Cardiac septum (tissue), 1 donor: ENCODE data around the gene HIC2. TPM values are rescaled to one million over a fixed set of nuclear protein-coding genes. Genes with fewer than 3 reads are reported as not detected.
"Not testable (repeated sequence)": the region's sequence is repeated elsewhere in the genome, so short reads cannot be mapped to it uniquely, and the experiment has no call there.

Source experiments
- DNase-seq: peaks from one replicate; pipeline ENCODE4 v3.0.0-alpha.2; 2020; ENCODE audit warnings: low spot score
- intact Hi-C: fragments of 100-400 bp; cut with DNase I; formaldehyde crosslinking; loops from one replicate; pipeline ENCODE4 v1.14.0; 2022
- long read RNA-seq: library from polyadenylated mRNA; unstranded; transcript quantifications from one replicate; pipeline ENCODE4 v2.0.0, GENCODE V29; 2021
- total RNA-seq: library from RNA; stranded (reverse); fragmentation: NEBNext Ultra II Directional; extraction: Animal tissue kit (Norgen Biotek cat#: 25700); gene quantifications from one replicate; pipeline ENCODE4 v1.2.1, GENCODE V29; 2021
- donor health status: DM: no; HTN: no; CAD: no.

The HIC2 gene
- 1.9 TPM for total RNA-seq
- long read RNA-seq, partial matches to known transcripts: 0 of 8 reads
- long read RNA-seq, other reads (novel, unspliced or antisense): 8 of 8 reads

DNA sequence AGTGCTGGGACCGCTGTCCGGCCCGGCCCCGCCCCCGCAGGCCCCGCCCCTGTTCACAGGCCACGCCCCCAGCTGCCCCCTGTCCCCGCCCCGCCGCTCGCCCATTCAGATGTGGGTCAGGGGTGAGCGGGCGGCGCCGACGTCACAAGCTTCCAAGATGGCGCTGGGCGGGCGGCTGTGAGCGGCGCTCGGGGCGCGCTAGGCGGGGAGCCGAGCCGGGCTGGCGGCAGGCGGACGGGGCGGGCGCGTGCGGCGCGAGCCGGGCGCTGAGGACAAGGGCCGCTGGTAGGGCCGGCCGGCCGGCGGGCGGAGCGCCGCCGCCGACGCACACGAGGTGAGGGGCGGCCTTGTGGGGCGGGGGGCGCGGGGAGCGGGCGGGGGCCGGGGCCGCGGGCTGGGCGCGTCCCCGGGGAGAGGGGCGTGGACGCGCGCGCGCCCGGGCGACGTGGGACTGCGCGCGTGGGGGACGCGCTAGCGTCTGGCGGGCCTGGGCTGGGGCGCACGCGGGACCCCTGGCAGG lies at the start of gene HIC2:
Gene HIC2, plus strand, starts transcription at position 145 of the 520 bp plus-strand sequence. CDS start 25,461 bp downstream, outside the sequence.
- DNase-seq, intact Hi-C loops: not testable (repeated sequence)

GRCh38 chr22:21368603-21369310 lies 48.4 kb upstream of the HIC2 start:
- DNase-seq, intact Hi-C loops: not testable (repeated sequence)

GRCh38 chr22:21375880-21376279 lies 41.3 kb upstream of the HIC2 start:
- intact Hi-C loops, DNase-seq: not testable (repeated sequence)

DNA sequence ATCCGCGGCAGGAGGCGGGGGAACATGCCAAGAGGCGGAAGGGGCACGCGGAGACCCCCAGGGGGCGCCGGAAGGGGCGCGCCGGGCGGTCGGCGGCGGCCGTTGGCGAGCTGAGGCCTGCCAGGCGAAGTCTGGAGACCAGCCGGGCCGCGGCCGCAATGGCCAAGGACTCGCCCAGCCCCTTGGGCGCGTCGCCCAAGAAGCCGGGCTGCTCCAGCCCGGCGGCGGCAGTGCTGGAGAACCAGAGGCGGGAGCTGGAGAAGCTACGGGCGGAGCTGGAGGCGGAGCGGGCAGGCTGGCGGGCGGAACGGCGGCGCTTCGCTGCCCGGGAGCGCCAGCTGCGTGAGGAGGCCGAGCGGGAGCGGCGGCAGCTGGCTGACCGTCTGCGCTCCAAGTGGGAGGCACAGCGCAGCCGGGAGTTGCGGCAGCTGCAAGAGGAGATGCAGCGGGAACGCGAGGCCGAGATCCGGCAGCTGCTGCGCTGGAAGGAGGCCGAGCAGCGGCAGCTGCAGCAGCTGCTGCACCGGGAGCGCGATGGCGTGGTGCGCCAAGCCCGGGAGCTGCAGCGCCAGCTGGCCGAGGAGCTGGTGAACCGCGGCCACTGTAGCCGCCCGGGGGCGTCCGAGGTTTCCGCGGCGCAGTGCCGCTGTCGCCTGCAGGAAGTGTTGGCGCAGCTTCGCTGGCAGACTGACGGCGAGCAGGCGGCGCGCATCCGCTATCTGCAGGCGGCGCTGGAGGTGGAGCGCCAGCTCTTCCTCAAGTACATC lies 33.3 kb upstream of the HIC2 start, which contains the start of gene RIMBP3B:
Gene RIMBP3B, plus strand, starts transcription at position 51 of the 767 bp plus-strand sequence. Its CDS starts 108 bp downstream, at position 159.
- intact Hi-C loops, DNase-seq: not testable (repeated sequence)

DNA sequence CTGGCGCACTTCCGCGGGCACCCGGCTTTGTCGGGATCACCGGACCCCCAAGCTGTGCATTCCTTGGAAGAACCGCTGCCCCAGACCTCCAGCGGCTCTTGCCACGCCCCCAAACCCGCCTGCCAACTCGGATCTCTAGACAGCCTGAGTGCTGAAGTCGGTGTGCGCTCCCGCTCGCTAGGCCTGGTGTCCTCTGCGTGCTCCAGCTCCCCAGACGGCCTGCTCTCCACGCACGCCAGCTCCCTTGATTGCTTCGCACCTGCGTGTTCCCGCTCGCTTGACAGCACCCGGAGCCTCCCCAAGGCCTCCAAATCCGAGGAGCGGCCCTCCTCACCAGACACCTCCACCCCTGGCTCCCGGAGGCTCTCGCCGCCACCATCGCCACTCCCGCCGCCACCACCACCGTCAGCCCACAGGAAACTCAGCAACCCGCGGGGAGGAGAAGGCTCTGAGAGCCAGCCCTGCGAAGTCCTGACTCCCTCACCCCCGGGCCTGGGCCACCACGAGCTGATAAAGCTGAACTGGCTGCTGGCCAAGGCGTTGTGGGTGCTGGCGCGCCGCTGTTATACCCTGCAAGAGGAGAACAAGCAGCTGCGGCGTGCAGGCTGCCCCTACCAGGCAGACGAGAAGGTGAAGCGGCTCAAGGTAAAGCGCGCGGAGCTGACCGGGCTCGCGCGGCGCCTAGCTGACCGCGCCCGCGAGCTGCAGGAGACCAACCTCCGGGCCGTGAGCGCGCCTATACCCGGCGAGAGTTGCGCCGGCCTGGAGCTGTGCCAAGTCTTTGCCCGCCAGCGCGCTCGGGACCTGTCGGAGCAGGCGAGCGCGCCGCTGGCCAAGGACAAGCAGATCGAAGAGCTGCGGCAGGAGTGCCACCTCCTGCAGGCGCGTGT lies 32.5 kb upstream of the HIC2 start:
- intact Hi-C loops, DNase-seq: not testable (repeated sequence)

- DNase-seq: not testable (repeated sequence)
These were observed 27.7 kb upstream of the HIC2 start for GRCh38 chr22:21389480-21389879.

GRCh38 chr22:21390013-21390412 lies 27.2 kb upstream of the HIC2 start:
- intact Hi-C loops: not testable (repeated sequence)

More at GRCh38 chr22:21389480-21389879, 27.7 kb upstream of the HIC2 start:
- intact Hi-C loops: not testable (repeated sequence)

DNA sequence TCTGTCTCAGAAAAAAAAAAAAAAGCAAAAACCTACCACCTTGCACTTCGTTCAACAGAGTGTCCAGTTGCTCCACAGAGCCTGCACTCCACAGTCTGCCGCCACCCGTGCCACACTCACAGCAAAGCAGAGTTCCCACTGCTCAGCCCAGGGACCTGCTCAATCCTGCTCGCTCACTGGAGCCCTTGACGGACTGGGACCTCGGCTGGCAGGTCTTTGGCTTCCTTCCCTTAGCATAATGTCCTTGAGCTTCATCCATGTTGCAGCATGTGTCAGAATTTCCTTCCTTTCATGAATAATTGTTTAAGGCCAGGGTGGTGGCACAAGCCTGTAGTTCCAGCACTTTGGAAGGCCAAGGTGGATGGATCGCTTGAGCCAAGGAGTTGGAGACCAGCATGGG lies 22.6 kb upstream of the HIC2 start:
- DNase-seq, intact Hi-C loops: not testable (repeated sequence)

More at GRCh38 chr22:21390013-21390412, 27.2 kb upstream of the HIC2 start:
- not testable (repeated sequence) for DNase-seq

DNA sequence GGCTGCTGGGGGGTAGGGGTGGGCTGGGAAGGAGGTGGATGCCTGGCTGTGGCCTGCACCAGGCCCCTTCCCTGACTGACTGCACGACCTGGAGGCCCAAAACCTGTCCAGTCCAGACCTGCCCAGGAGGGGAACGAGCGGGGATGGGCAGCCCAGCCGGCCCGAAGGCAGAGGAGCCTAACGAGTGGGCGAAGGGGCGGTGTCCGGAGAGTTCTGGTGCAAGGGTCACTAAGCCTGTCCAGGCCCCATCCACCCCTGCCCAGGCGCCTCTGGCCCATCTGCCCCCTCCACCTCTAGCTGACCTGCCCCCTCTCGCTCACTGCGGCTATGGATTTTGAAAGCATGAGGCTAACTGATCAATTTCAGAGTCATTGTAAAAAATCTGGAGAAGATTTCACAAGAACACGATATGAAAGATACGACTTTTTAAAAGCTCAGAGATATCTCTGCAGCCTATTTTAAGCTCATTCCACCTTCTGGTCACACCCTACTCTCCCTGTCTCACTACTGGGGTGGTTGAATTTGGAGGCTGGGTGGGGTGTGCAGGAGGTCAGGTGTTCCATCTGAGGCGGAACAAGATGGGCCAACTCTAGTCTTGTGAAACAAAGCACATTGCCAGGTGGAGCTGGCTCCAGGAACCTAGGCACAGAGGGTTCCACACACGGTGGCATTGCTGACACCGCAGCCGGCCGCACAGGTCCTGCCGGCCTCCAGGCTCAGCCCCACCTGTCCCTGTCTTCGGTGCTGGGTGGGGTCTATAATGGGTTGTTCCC lies 15.8 kb upstream of the HIC2 start:
- intact Hi-C loops, DNase-seq: not testable (repeated sequence)

DNA sequence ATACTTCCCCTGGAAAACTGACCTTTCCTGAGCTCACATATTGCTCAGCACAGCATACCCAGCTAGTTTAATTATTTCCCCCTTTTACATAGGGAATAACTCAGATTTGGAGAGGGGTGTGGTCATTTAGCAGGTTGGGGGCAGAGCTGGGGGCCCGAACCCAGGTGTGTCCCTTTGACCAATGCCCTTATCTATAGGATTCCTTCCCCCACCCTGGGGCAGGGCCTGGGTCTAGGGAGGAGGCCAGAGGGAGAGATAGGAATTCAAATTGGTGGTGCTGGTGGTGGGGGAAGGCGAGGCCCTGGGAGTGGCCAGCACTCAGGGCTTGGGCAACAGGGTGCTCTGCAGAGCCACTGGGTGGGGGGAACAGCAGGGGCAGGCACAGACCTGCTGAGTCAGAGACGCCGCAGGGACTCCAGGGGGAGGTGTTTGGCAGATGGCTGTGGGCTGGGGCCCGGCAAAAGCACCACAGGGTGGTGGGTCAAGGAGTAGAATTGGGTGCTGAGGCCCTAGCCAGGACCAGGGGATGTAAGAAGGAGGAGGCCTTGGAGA lies 14.3 kb upstream of the HIC2 start:
- intact Hi-C loops, DNase-seq: not testable (repeated sequence)

GRCh38 chr22:21407139-21407538 lies 10.0 kb upstream of the HIC2 start:
- intact Hi-C loops, DNase-seq: not testable (repeated sequence)

DNA sequence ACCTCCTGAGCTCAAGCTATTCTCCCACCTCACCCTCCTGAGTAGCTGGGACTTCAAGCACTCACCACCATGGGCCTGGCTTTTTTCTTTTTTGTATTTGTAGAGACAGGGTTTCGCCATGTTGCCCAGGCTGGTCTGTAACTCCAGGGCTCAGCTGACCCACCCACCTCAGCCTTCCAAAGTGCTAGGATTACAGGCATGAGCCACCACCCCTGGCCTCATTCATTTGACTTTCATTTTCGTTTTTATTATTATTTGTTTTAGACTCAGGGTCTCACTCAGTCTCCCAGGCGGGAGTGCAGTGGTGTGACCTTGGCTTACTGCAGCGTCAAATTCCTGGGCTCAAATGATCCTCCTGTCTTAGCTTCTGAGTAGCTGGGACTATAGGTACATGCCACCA lies 9.4 kb upstream of the HIC2 start:
- intact Hi-C loops, DNase-seq: not testable (repeated sequence)

DNA sequence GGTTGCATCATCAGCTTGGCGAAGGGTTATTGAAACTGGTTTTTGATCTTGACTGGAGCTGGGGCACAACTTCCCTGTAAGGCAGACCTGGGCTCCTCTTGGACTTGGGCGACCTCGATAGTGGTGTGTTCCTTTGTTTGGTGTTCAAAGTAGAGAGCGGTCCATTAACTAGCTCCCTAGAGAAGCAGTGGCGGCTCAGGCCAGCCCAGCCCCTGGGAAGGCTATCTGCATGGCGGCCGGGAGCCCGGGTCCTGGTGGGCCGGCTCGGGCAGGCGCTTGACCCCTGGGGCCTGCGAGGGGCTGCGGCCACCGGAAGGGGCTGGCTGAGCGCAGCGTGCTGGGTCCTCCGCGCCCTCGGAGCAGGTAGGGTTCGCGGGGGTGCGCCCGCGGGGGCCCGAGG lies 796 bp upstream of the HIC2 start:
- intact Hi-C loops, DNase-seq: not testable (repeated sequence)

DNA sequence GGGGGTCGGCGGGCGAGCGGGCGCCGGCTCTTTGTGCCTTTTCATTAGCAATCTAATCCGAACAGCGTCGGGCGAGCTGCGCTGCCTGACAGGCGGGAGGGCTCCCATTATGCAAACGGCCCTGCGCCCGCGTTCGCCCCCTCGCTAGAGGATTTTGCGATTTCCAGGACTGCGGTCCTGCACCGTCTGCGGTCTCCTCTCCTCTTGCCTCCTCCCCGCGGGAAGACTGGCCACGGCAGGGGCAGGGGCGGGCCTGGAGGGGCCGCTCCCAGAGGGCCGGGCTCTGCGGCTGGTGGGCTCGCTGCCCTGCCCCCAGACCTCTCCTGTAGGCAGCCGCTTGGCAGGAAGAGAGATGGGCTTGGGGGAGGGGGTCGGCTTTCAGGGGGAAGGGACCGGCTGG lies 682 bp downstream of the HIC2 start:
- DNase-seq, intact Hi-C loops: not testable (repeated sequence)

DNA sequence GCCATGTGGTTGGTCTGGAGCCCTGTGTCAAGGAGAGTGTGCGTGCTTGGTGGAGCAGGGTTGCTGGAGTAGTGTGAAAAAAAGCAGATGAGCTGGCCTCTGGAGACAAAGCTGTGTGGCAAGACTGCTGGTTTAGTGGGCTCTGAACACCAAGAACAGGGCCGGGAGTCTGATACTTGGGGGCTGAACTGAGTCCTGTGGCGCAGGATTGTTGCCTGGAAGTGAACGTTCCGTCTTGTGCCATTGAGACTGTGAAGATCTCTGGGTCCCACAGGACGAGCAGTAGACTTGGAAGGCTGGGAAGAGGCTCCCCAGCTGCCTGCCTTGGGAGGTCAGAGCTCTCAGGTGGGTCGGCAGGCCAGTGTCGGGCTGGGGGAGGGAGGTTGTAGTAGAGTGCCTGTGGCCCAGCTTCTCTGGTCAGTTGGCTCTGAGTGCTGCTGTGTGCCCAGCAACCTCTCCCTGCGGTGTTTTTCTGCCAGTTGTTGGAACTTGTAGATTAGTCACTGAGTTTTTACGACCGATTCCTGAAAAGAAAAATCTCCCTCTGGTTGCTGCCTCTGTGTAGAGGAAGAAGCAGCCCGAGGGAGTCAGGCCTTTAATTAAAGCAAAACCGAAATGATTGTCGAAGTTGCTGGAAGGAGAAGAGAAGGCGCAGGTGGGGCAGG lies 1.9 kb downstream of the HIC2 start:
- DNase-seq: not testable (repeated sequence)

DNA sequence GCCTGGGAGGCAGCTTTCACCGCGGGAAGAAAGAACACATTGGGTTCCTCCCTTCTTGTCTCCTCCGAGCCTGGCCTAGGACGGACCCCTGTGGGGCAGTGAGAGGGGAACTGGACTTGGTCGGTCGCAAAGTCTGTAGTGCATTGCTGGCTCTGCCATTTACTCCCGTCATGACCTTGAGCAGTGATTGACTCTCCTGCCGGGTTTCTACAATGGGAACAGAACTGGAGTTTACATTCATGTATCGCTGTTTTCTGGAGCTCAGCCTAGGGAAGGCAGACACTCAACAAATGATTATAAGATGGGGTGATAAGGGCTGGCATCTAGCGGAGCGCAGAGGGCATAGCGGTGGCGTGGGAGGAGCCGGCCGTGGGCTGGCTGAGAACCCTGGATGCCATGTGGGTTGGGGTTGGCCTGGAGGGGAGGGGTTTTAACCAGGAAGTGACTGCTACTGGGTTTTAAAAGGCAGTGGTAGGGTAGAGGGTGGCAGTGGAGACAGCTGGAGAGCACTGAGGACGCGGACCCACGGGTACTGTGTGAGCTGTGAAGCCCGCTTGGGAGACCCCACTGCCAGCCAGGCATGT lies 3.1 kb downstream of the HIC2 start:
- intact Hi-C loops, DNase-seq: not testable (repeated sequence)

More for the DNA sequence above, 1.9 kb downstream of the HIC2 start:
- intact Hi-C loops: not testable (repeated sequence)

- DNase-seq, intact Hi-C loops: not testable (repeated sequence)
These were observed 7.0 kb downstream of the HIC2 start for GRCh38 chr22:21424084-21424709.
